A549 (cell line): ENCODE data around the gene PLXND1. TPM values are rescaled to one million over a fixed set of nuclear protein-coding genes. Genes with fewer than 3 reads are reported as not detected.

Source experiments
- ATAC-seq, 2 experiments: fragments of 200-7000 bp in 1 of 2; fragments of >200 bp in 1 of 2; cut with Nextera tagmentation in 1 of 2; cut with Tn5 transposase in 1 of 2; 3 replicates each; pipeline versions ENCODE4 v1.8.0 to v1.9.1; 2018 to 2020; ENCODE audit warnings: mild to moderate bottlenecking in 1 of 2, moderate library complexity in 1 of 2
- CTCF ChIA-PET: fragments of 300-600 bp; sonication (Branson Sonifier 250); formaldehyde crosslinking; extraction: SDS; loops from one replicate; lab custom pipeline; 2021; ENCODE audit warnings: antibody characterized with exemption, inconsistent platforms; lab: Yijun Ruan, JAX
- POLR2A ChIA-PET: fragments of 350-600 bp; formaldehyde crosslinking; extraction: SDS; loops from one replicate; lab custom pipeline; 2021; ENCODE audit warnings: antibody characterized with exemption, inconsistent platforms; lab: Yijun Ruan, JAX
- DNase-seq, 2 experiments: peaks; one replicate each; pipeline versions ENCODE4 v3.0.0 to v3.0.0-alpha.2; 2011 to 2016; ENCODE audit warnings: low read depth in 1 of 2, low spot score in 1 of 2
- FAIRE-seq: peaks from 2 replicates; lab custom pipeline; 2011; peaks lifted over from hg19 to GRCh38; lab: Jason Lieb, UNC
- H3K27ac ChIP-seq, 2 experiments: fragments of >200 bp; sonication (Bioruptor Twin); formaldehyde crosslinking; 3 replicates each; pipeline ENCODE4 v1.5.1; 2016 to 2017
- H3K4me1 ChIP-seq: fragments of >200 bp; sonication (Bioruptor Twin); formaldehyde crosslinking; 3 replicates; pipeline ENCODE4 v1.6.1; 2016
- H3K4me2 ChIP-seq: fragments of >200 bp; sonication (Bioruptor Twin); formaldehyde crosslinking; 3 replicates; pipeline ENCODE4 v1.6.1; 2016
- H3K4me3 ChIP-seq: fragments of >200 bp; sonication (Bioruptor Twin); formaldehyde crosslinking; 3 replicates; pipeline ENCODE4 v1.5.1; 2016
- H3K9me3 ChIP-seq: fragments of >200 bp; sonication (Bioruptor Twin); formaldehyde crosslinking; 3 replicates; pipeline ENCODE4 v1.6.1; 2016
- CBX8 ChIP-seq: fragments of 200-600 bp; sonication (generic); IDR thresholded peaks from 2 replicates; pipeline ENCODE4 v1.6.1; 2016
- CEBPB ChIP-seq, 2 experiments: fragments of >200 bp in 1 of 2; sonication (Bioruptor Twin) in 1 of 2; formaldehyde crosslinking in 1 of 2; IDR thresholded peaks; 2 replicates each; pipeline ENCODE4 v1.6.1; 2012 to 2016
- CHD2 ChIP-seq: fragments of 150-350 bp; IDR thresholded peaks from 2 replicates; pipeline ENCODE4 v1.6.1; 2014; ENCODE audit warnings: low read length; ENCODE audit not compliant: partially characterized antibody
- CTCF ChIP-seq: fragments of >200 bp; sonication (Bioruptor Twin); formaldehyde crosslinking; IDR thresholded peaks from 3 replicates; pipeline ENCODE4 v1.5.1; 2016
- E2F6 ChIP-seq: IDR thresholded peaks from 2 replicates; pipeline ENCODE4 v1.6.1; 2012; ENCODE audit warnings: low read depth, borderline replicate concordance
- EHMT2 ChIP-seq: fragments of 200-600 bp; sonication (generic); IDR thresholded peaks from 2 replicates; pipeline ENCODE4 v1.6.1; 2016; ENCODE audit warnings: antibody characterized with exemption, low read depth, mild to moderate bottlenecking, moderate library complexity
- ELK1 ChIP-seq: fragments of 150-350 bp; IDR thresholded peaks from 2 replicates; pipeline ENCODE4 v1.6.1; 2014; ENCODE audit warnings: low read depth, mild to moderate bottlenecking, low read length
- FOSL2 ChIP-seq, 2 experiments: fragments of 450-650 bp in 1 of 2; fragments of >200 bp in 1 of 2; sonication (Bioruptor Twin) in 1 of 2; formaldehyde crosslinking; IDR thresholded peaks; 2 replicates each; pipeline versions ENCODE4 v1.5.0 to v1.6.1; 2016 to 2020; ENCODE audit warnings: mild to moderate bottlenecking in 1 of 2, moderate library complexity in 1 of 2
- GATA3 ChIP-seq: IDR thresholded peaks from 2 replicates; pipeline ENCODE4 v1.6.1; 2012; ENCODE audit warnings: borderline replicate concordance
- HDAC2 ChIP-seq: fragments of 200-600 bp; sonication (generic); IDR thresholded peaks from 2 replicates; pipeline ENCODE4 v1.6.1; 2016
- HES2 ChIP-seq: fragments of >200 bp; sonication (Bioruptor Twin); formaldehyde crosslinking; IDR thresholded peaks from 2 replicates; pipeline ENCODE4 v1.6.1; 2016
- HEYL ChIP-seq: fragments of 250-450 bp; sonication (Bioruptor Pico); IDR thresholded peaks from 2 replicates; pipeline ENCODE4 v1.8.0; 2021; ENCODE audit warnings: mild to moderate bottlenecking, moderate library complexity
- HOXA7 ChIP-seq: fragments of 250-450 bp; sonication (Bioruptor Pico); IDR thresholded peaks from 2 replicates; pipeline ENCODE4 v1.5.0; 2020; ENCODE audit warnings: mild to moderate bottlenecking, moderate library complexity
- HOXB13 ChIP-seq: fragments of 250-450 bp; sonication (Bioruptor Pico); IDR thresholded peaks from 2 replicates; pipeline ENCODE4 v1.5.0; 2020; ENCODE audit warnings: low read depth, mild to moderate bottlenecking, moderate library complexity
- HOXB5 ChIP-seq: fragments of 250-450 bp; sonication (Bioruptor Pico); IDR thresholded peaks from 2 replicates; pipeline ENCODE4 v1.5.0; 2020; ENCODE audit warnings: mild to moderate bottlenecking, moderate library complexity
- MAFK ChIP-seq: fragments of 450-650 bp; IDR thresholded peaks from 2 replicates; pipeline ENCODE4 v1.6.1; 2014; ENCODE audit not compliant: partially characterized antibody
- MAX ChIP-seq: IDR thresholded peaks from 2 replicates; pipeline ENCODE4 v1.6.1; 2012
- MAZ ChIP-seq: fragments of 150-350 bp; IDR thresholded peaks from 2 replicates; pipeline ENCODE4 v1.6.1; 2014; ENCODE audit warnings: antibody characterized with exemption, low read depth, low read length, borderline replicate concordance
- SMC3 ChIP-seq: fragments of >200 bp; sonication (Bioruptor Twin); formaldehyde crosslinking; IDR thresholded peaks from 3 replicates; pipeline ENCODE4 v1.6.1; 2018; ENCODE audit warnings: inconsistent platforms
- TP53 ChIP-seq: fragments of 250-450 bp; sonication (Bioruptor Pico); IDR thresholded peaks from 2 replicates; pipeline ENCODE4 v1.5.0; 2021; ENCODE audit warnings: mild to moderate bottlenecking, moderate library complexity
- ZNF302 ChIP-seq: fragments of 250-450 bp; sonication (Bioruptor Pico); IDR thresholded peaks from 2 replicates; pipeline ENCODE4 v1.9.0; 2021; ENCODE audit warnings: inconsistent platforms, mild to moderate bottlenecking, moderate library complexity
- WGBS: methylation state at CpG from one replicate; pipeline ENCODE4 v1.1.6; 2017; ENCODE audit errors: missing lambda C conversion rate; 5-methylcytosine and 5-hydroxymethylcytosine counted together
- polyA plus RNA-seq, 4 experiments: library from polyadenylated mRNA; depleted of rRNA in 3 of 4; stranded (reverse); fragments of >200 nt; fragmentation: RNase III in 1 of 4; extraction: RNeasy Plus Mini Kit Qiagen cat#74134 plus additional on column Dnase treatment in 1 of 4; gene quantifications; 2 replicates in 3 of 4; 3 replicates in 1 of 4; pipeline ENCODE4 v1.2.3, GENCODE V29; 2011 to 2017

The PLXND1 gene
- polyA plus RNA-seq, 2 of the 4 experiments (the other 2 are of a cell fraction) = 26.8 to 72.6 TPM

GRCh38 chr3:129648391-129648790 is 41.9 kb upstream of the PLXND1 start:
- ChIA-PET POLR2A (no interaction called here), CTCF (interaction anchor here (0.7 to 6.7 kb wide), 6 partner anchors 15 to 344 kb away, joined by 3 to 94 read pairs (median 6); no protein-coding TSS in a partner anchor)
- H3K4me1 ChIP-seq = peaks cover 44% of the 10 kb centered on the region
- H3K27ac ChIP-seq = peak overlapping the region in 1 of 2 experiments; percentile 93; a peak in 4 of 6 replicates
- FAIRE-seq = no peak
- H3K9me3 ChIP-seq = no peaks in the 10 kb centered on the region
- TF ChIP-seq CHD2 = no peak
- TF ChIP-seq HES2 = no peak
- no peak for TF ChIP-seq E2F6
- no peak for TF ChIP-seq ELK1
- TF ChIP-seq HOXA7 (CRISPR knock-in tag) = no peak
- no peak for TF ChIP-seq MAFK
- no peak for TF ChIP-seq CTCF
- no peak for TF ChIP-seq GATA3
- no peak for TF ChIP-seq ZNF302 (CRISPR knock-in tag)
- no peak for TF ChIP-seq HDAC2
- no peak for TF ChIP-seq HOXB5
- TF ChIP-seq MAZ = no peak
- TF ChIP-seq MAX = no peak
- no peak for TF ChIP-seq CBX8
- no peak for TF ChIP-seq CEBPB (IDR thresholded peaks at IDR 0.05)
- no peak for TF ChIP-seq HEYL (CRISPR knock-in tag)
- no peak for TF ChIP-seq TP53 (CRISPR knock-in tag)
- TF ChIP-seq EHMT2 = no peak
- no peak for ATAC-seq
- H3K4me2 ChIP-seq = no peak overlapping the region
- DNase-seq = no peak
- no peak overlapping the region for H3K4me3 ChIP-seq
- WGBS = 83% methylated on average over 3 of the region's 3 CpGs

- no peak for FAIRE-seq
- TF ChIP-seq SMC3 = no peak
- TF ChIP-seq HOXB13 (CRISPR knock-in tag) = no peak
- no peak for TF ChIP-seq GATA3
- TF ChIP-seq E2F6 = no peak
- no peak for TF ChIP-seq FOSL2 (IDR thresholded peaks at IDR 0.05)
- TF ChIP-seq FOSL2 (CRISPR knock-in tag; IDR thresholded peaks at IDR 0.05) = no peak
- TF ChIP-seq MAFK = no peak
- TF ChIP-seq, all 56 proteins: peak for 0
- H3K4me1 ChIP-seq = peaks cover 32% of the 10 kb centered on the region
- 90% methylated on average over 5 of the region's 5 CpGs for WGBS
- DNase-seq (no peak), ATAC-seq (no peak)
- H3K4me2 ChIP-seq = no peak overlapping the region
- no peak overlapping the region for H3K4me3 ChIP-seq
- H3K27ac ChIP-seq = peak overlapping the region in 1 of 2 experiments; percentile 40; a peak in 3 of 6 replicates
- H3K9me3 ChIP-seq = no peaks in the 10 kb centered on the region
- CTCF ChIA-PET = interaction anchor here (6.7 kb wide), 1 partner anchor 181 kb away, joined by 94 read pairs; no protein-coding TSS in a partner anchor
- POLR2A ChIA-PET = no interaction called here
Observed at GRCh38 chr3:129645286-129645685, 38.8 kb upstream of the PLXND1 start.
